HG03045 (cell line): ENCODE data around the gene TMEM130.
A peak's percentile ranks its signal among the peaks of the same experiment; 100 is the strongest.

Source experiments
- ATAC-seq: cut with Tn5 transposase; IDR thresholded peaks from one replicate; pipeline ENCODE4 v1.9.1; 2021; ENCODE audit warnings: mild to moderate bottlenecking, moderate library complexity; ENCODE audit not compliant: unreplicated experiment

The TMEM130 gene, protein sequence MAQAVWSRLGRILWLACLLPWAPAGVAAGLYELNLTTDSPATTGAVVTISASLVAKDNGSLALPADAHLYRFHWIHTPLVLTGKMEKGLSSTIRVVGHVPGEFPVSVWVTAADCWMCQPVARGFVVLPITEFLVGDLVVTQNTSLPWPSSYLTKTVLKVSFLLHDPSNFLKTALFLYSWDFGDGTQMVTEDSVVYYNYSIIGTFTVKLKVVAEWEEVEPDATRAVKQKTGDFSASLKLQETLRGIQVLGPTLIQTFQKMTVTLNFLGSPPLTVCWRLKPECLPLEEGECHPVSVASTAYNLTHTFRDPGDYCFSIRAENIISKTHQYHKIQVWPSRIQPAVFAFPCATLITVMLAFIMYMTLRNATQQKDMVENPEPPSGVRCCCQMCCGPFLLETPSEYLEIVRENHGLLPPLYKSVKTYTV

GRCh38 chr7:98869597-98870120 lies at the start of gene TMEM130:
Gene TMEM130 (minus strand): TSS chr7:98870014. CDS start chr7:98869861, 153 bp downstream.
- no peak for ATAC-seq

- ATAC-seq = no peak
These were observed 47.5 kb upstream of the TMEM130 start for GRCh38 chr7:98917331-98917730.

DNA sequence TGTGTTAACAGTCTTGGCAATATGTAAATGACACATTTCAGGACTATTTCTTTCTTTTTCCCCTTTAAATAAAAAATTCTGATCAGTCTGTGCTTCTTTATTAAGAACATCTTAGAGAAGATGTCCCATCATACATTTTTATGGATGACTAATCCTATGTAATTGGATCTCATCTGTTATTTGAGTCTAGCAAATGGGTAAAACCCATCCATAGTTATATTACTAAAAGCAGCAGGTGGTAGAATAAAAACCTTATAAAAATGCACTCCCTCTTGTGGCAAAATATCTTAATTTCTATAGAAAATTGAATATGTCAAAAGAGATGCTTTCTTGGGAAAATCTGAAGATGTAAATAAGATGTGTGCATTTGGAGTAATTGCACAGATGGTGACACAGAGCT lies 43.8 kb upstream of the TMEM130 start:
- no peak for ATAC-seq

DNA sequence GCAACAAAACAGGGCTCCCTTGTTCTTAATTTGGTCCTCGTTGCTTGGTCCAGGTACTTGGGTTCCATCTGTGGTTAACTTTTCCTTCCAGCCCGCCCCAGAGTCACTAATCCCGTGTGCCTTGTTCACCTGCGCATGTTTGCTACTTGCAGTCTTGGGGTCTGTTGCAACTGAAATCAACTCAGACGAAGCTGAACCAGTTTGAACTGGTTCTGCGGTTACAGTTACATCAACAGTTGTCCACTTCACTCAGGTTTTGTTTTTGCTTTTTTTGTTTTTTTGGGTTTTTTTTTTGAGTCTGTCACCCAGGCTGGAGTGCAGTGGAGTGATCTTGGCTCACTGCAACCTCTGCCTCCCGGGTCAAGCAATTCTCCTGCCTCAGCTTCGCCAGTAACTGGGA lies 43.2 kb upstream of the TMEM130 start:
- no peak for ATAC-seq

DNA sequence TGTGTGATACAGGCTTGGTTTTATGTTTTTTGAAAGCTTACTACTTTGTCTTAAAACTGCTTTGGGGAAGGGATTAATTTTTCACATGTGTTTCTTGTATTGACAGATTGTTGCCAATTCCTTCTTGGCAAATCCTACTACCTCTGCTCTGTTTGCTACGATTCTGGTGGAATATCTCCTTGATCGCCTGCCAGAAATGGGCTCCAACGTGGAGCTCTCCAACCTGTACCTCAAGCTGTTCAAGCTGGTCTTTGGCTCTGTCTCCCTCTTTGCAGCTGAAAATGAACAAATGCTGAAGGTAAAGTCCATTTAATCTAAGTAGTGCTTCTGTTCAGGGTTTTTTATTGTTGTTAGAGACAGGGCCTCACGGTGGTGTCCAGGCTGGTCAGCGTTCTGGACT lies 42.1 kb upstream of the TMEM130 start:
- no peak for ATAC-seq

GRCh38 chr7:98910427-98910826 lies 40.6 kb upstream of the TMEM130 start:
- no peak for ATAC-seq

DNA sequence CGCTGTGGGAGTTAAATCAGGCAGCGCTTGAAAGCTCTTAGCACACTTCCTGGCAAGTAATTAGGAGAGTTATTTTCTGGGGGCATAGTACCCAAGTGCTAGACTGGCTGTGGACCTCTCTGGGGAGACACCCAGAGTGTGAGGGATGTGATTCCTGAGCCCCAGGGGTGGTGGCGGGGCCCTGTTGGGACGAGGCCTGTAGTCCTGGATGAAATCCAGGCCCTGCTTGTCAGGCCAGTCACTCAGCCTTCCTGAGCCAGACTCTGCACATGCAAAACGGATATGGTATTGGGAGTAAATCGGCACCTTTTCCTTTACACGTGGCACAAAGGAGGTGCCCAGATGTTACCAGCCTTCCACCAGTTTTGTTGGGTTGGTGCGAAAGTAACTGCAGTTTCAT lies 39.7 kb upstream of the TMEM130 start:
- no peak for ATAC-seq

DNA sequence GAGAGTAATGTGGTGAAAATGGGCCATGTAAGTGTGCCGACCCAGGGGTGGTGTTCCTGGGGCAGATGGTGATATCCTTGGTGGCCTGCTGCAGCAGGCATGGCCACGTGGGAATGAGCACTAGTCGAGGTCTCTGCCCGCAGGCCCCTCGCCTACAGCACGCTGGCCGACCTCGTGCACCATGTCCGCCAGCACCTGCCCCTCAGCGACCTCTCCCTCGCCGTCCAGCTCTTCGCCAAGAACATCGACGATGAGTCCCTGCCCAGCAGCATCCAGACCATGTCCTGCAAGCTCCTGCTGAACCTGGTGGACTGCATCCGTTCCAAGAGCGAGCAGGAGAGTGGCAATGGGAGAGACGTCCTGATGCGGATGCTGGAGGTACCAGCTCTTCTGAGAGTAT lies 38.8 kb upstream of the TMEM130 start:
- no peak for ATAC-seq

- ATAC-seq = no peak
These were observed 37.8 kb upstream of the TMEM130 start for GRCh38 chr7:98907570-98907969.

- no peak for ATAC-seq
These were observed 33.4 kb upstream of the TMEM130 start for GRCh38 chr7:98903246-98903645.

DNA sequence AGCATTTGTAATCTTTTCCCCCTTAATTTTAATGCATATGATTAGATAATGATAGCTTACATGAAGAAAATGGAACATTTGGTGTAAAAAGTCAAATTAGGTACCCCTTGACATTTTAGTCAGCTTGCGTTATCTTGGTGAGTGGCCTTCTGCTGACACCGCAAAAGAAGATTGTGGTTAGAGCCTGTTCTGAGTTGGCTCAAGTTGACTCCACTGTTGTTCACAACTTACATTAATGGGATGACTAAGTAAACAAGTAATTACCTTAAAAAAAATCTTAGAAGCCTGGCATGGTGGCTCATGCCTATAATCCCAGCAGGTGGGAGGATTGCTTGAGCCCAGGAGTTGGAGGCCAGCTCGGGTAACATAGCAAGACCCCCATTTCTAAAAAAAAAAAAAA lies 32.7 kb upstream of the TMEM130 start:
- no peak for ATAC-seq

DNA sequence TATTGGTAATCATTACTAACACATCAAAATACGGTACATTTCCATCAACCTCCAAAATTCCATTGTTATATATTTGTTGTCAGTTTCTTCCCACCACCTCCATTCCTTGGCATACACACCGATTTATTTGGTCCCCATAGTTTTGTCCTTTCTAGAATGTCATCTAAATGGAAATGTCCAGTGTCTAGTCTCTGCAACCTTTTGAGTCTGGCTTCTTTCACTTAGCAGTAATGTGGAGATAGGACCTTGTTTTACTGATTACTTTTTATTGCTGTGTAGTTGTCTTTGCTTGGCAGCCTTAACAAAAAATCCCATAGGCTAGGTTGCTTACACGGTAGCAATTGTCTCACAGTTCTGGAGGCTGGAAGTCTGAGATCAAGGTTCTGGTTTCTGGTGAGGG lies 31.0 kb upstream of the TMEM130 start:
- ATAC-seq = no peak

GRCh38 chr7:98899816-98900215 lies 30.0 kb upstream of the TMEM130 start:
- ATAC-seq = no peak

- ATAC-seq = no peak
These were observed 22.8 kb upstream of the TMEM130 start for GRCh38 chr7:98892609-98893008.

- no peak for ATAC-seq
These were observed 17.2 kb upstream of the TMEM130 start for GRCh38 chr7:98887038-98887437.

- ATAC-seq = no peak
These were observed 14.6 kb upstream of the TMEM130 start for GRCh38 chr7:98884416-98884815.

DNA sequence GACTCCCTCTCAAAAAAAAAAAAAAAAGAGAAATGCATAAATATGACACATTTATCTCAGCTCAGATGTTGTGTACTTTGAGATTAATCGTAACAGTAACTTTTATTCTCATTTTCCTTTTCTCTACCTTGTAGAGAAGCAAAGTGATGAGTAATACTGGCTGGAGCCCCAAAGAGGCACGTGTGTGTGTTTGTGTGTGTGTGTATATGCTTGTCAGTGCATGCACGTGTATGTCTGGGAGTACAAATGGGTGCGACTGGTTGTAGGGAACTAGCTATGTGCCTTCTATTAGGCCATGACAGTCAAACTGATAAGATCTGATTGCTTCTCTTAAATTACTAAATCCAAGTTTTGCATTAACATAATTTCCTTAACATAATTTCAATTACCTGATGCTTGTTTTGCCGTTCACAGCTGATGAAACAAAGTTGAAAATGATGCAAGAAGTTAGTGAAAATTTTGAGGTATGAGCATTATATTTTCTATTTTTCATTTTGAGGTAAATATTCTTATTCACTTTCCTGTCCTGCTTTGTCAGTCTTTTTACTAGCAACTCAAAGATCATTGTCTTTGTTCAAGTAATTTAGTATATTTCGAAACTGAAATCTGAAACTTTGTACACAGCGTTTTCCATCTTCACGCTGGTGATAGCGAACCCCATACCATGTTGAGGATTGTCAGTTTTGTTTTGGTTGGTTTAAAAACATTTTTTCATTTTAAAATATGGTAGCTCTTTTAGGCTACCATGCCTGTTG lies 11.9 kb upstream of the TMEM130 start:
- ATAC-seq = no peak

DNA sequence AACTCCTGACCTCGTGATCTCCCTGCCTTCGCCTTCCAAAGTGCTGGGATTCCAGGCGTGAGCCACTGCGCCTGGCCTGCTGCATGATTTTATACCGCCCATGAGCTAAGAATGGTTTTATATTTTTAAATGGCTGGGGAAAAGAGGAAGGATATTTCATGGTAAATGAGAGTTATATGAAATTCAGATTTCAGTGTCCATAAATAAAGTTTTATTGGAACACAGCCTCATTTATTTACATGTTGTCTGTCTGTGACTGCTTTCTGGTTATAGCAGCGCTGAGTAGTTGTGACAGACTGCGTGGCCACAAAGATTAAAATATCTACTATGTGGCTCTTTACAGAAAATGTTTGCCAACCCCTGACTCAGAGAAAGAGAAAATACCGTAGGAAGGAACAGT lies 10.7 kb upstream of the TMEM130 start:
- no peak for ATAC-seq

GRCh38 chr7:98879979-98880315 lies 10.1 kb upstream of the TMEM130 start:
- no peak for ATAC-seq

- peak; percentile 53 for ATAC-seq
These were observed 9.6 kb upstream of the TMEM130 start for GRCh38 chr7:98879198-98879978.
